ENCODE measurements around the gene SH2D3C.

DNA sequence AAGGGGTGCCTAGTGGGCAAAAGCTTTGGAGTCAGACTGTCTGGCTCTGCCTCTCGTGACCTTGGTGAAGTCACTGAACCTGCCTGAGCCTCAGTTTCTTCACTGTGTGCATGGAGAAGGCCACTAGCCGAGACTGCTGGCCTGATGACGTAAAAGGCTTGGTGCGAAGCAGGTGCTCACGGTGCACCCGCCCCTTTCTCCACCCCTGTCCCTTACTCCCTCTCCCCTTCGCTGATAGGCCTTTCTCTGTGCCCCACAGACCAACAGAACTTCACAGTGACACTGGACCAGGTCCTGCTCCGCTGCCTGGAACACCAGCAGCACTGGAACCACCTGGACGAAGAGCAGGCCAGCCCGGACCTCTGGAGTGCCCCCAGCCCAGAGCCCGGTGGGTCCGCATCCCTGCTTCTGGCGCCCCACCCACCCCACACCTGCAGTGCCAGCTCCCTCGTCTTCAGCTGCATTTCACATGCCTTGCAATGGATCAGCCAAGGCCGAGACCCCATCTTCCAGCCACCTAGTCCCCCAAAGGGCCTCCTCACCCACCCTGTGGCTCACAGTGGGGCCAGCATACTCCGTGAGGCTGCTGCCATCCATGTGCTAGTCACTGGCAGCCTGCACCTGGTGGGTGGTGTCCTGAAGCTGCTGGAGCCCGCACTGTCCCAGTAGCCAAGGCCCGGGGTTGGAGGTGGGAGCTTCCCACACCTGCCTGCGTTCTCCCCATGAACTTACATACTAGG is 34.6 kb upstream of the SH2D3C start:
- TF ChIP-seq, protein P1, sequence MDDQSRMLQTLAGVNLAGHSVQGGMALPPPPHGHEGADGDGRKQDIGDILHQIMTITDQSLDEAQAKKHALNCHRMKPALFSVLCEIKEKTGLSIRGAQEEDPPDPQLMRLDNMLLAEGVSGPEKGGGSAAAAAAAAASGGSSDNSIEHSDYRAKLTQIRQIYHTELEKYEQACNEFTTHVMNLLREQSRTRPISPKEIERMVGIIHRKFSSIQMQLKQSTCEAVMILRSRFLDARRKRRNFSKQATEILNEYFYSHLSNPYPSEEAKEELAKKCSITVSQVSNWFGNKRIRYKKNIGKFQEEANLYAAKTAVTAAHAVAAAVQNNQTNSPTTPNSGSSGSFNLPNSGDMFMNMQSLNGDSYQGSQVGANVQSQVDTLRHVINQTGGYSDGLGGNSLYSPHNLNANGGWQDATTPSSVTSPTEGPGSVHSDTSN (CRISPR knock-in tag; IDR thresholded peaks at IDR 0.05): no peak
- TF ChIP-seq ZNF121 (tag by site-specific recombination; IDR thresholded peaks at IDR 0.05): no peak
- TF ChIP-seq, protein P2, sequence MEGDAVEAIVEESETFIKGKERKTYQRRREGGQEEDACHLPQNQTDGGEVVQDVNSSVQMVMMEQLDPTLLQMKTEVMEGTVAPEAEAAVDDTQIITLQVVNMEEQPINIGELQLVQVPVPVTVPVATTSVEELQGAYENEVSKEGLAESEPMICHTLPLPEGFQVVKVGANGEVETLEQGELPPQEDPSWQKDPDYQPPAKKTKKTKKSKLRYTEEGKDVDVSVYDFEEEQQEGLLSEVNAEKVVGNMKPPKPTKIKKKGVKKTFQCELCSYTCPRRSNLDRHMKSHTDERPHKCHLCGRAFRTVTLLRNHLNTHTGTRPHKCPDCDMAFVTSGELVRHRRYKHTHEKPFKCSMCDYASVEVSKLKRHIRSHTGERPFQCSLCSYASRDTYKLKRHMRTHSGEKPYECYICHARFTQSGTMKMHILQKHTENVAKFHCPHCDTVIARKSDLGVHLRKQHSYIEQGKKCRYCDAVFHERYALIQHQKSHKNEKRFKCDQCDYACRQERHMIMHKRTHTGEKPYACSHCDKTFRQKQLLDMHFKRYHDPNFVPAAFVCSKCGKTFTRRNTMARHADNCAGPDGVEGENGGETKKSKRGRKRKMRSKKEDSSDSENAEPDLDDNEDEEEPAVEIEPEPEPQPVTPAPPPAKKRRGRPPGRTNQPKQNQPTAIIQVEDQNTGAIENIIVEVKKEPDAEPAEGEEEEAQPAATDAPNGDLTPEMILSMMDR (tag by site-specific recombination; IDR thresholded peaks at IDR 0.05): no peak
- TF ChIP-seq, protein P3, sequence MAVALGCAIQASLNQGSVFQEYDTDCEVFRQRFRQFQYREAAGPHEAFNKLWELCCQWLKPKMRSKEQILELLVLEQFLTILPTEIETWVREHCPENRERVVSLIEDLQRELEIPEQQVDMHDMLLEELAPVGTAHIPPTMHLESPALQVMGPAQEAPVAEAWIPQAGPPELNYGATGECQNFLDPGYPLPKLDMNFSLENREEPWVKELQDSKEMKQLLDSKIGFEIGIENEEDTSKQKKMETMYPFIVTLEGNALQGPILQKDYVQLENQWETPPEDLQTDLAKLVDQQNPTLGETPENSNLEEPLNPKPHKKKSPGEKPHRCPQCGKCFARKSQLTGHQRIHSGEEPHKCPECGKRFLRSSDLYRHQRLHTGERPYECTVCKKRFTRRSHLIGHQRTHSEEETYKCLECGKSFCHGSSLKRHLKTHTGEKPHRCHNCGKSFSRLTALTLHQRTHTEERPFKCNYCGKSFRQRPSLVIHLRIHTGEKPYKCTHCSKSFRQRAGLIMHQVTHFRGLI (tag by site-specific recombination; IDR thresholded peaks at IDR 0.05): no peak
- TF ChIP-seq, protein P4, sequence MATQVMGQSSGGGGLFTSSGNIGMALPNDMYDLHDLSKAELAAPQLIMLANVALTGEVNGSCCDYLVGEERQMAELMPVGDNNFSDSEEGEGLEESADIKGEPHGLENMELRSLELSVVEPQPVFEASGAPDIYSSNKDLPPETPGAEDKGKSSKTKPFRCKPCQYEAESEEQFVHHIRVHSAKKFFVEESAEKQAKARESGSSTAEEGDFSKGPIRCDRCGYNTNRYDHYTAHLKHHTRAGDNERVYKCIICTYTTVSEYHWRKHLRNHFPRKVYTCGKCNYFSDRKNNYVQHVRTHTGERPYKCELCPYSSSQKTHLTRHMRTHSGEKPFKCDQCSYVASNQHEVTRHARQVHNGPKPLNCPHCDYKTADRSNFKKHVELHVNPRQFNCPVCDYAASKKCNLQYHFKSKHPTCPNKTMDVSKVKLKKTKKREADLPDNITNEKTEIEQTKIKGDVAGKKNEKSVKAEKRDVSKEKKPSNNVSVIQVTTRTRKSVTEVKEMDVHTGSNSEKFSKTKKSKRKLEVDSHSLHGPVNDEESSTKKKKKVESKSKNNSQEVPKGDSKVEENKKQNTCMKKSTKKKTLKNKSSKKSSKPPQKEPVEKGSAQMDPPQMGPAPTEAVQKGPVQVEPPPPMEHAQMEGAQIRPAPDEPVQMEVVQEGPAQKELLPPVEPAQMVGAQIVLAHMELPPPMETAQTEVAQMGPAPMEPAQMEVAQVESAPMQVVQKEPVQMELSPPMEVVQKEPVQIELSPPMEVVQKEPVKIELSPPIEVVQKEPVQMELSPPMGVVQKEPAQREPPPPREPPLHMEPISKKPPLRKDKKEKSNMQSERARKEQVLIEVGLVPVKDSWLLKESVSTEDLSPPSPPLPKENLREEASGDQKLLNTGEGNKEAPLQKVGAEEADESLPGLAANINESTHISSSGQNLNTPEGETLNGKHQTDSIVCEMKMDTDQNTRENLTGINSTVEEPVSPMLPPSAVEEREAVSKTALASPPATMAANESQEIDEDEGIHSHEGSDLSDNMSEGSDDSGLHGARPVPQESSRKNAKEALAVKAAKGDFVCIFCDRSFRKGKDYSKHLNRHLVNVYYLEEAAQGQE (tag by site-specific recombination; IDR thresholded peaks at IDR 0.05): no peak
- no peak for TF ChIP-seq ZNF623 (tag by site-specific recombination; IDR thresholded peaks at IDR 0.05)
- TF ChIP-seq, protein P5, sequence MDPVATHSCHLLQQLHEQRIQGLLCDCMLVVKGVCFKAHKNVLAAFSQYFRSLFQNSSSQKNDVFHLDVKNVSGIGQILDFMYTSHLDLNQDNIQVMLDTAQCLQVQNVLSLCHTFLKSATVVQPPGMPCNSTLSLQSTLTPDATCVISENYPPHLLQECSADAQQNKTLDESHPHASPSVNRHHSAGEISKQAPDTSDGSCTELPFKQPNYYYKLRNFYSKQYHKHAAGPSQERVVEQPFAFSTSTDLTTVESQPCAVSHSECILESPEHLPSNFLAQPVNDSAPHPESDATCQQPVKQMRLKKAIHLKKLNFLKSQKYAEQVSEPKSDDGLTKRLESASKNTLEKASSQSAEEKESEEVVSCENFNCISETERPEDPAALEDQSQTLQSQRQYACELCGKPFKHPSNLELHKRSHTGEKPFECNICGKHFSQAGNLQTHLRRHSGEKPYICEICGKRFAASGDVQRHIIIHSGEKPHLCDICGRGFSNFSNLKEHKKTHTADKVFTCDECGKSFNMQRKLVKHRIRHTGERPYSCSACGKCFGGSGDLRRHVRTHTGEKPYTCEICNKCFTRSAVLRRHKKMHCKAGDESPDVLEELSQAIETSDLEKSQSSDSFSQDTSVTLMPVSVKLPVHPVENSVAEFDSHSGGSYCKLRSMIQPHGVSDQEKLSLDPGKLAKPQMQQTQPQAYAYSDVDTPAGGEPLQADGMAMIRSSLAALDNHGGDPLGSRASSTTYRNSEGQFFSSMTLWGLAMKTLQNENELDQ (tag by site-specific recombination; IDR thresholded peaks at IDR 0.05; ENCODE audit: low read depth): no peak
- no peak for TF ChIP-seq PRDM1 (tag by site-specific recombination; IDR thresholded peaks at IDR 0.05)
- TF ChIP-seq, protein P6, sequence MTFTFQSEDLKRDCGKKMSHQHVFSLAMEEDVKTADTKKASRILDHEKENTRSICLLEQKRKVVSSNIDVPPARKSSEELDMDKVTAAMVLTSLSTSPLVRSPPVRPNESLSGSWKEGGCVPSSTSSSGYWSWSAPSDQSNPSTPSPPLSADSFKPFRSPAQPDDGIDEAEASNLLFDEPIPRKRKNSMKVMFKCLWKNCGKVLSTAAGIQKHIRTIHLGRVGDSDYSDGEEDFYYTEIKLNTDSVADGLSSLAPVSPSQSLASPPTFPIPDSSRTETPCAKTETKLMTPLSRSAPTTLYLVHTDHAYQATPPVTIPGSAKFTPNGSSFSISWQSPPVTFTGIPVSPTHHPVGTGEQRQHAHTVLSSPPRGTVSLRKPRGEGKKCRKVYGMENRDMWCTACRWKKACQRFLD (tag by site-specific recombination; IDR thresholded peaks at IDR 0.05): no peak
- TF ChIP-seq ZXDB (tag by site-specific recombination; IDR thresholded peaks at IDR 0.05): no peak
- no peak for TF ChIP-seq ZNF394 (tag by site-specific recombination; IDR thresholded peaks at IDR 0.05; ENCODE audit: borderline replicate concordance)
- no peak for TF ChIP-seq YY2 (tag by site-specific recombination; IDR thresholded peaks at IDR 0.05)
- TF ChIP-seq TRIM28 (IDR thresholded peaks at IDR 0.05; ENCODE audit: borderline replicate concordance, low read length): no peak

All from HEK293 (cell line).